Keratinocyte (primary cell): Measurements from ENCODE around the gene MRPL52.
"Not testable (repeated sequence)": the region's sequence is repeated elsewhere in the genome, so short reads cannot be mapped to it uniquely, and the experiment has no call there.

Experiments
- CTCF ChIP-seq, 3 experiments: IDR thresholded peaks in 1 of 3; conservative IDR thresholded peaks in 1 of 3; optimal IDR thresholded peaks in 1 of 3; 2 replicates in 2 of 3; 3 replicates in 1 of 3; pipeline versions ENCODE3 to v1.5.1; 2011; ENCODE audit warnings: low read length in 3 of 3, mild to moderate bottlenecking in 3 of 3, moderate library complexity in 2 of 3, control low read depth in 1 of 3, inconsistent platforms in 1 of 3; ENCODE audit not compliant: insufficient read depth in 2 of 3; ENCODE audit errors: extremely low read depth in 1 of 3
- EZH2 ChIP-seq: IDR thresholded peaks from one replicate; pipeline ENCODE4 v1.6.1; 2012; ENCODE audit warnings: inconsistent platforms, mild to moderate bottlenecking, low read length, moderate library complexity

GRCh38 chr14:22793550-22793949, 36.1 kb upstream of the MRPL52 start:
- TF ChIP-seq CTCF (optimal IDR thresholded peaks at IDR 0.05 in 1 of 3, IDR thresholded peaks at IDR 0.05 in 1 of 3, conservative IDR thresholded peaks at IDR 0.05 in 1 of 3; ENCODE audit: extremely low read depth in 1 of 3, insufficient read depth in 2 of 3, low read length in 3 of 3); EZH2: not testable (repeated sequence)
